Measurements from ENCODE around the gene HPS4.

Gene HPS4

DNA sequence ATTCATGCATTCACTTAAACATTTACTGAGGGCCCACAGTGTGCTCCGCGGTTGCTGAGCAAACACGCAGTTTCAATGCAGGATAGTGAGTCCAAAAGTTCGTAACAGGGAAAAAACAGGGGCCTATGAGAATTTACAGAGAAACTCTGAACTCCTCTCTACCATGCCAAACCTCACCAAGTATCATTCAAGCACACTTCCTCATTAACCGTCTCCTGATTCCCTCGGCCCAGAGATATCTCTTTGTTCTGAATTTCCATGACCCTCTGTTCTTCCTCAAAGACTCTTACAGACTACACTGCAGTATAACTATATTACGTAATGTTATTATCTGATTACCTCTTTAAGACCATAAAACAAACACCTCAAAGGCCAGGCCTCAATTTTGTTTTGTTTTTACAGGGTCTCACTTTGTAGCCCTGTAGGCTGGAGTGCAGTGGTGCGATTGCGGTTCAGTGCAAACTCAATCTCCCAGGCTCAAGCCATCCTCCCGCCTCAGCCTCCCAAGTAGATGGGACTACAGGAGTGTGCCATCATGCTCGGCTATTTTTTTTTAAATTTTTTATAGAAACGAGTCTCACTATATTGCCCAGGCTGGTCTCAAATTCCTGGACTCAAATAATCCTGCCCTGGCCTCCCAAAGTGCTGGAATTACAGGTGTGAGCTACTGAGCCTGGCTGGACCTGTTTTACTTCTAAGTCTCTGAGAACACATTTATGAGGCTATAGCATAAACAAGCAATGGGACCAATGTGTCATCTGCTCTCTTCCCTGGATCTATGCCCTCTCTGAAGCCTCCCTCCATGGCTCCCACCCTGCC lies 3.6 kb downstream of the HPS4 start:
- H2BK5ac ChIP-seq (ENCODE audit: low read length): no peak overlapping the region
- no peak for DNase-seq
- peak overlapping the region; percentile 6 for H3K9ac ChIP-seq (ENCODE audit: low read length)
- peaks cover 4% of the 10 kb centered on the region for H3K4me1 ChIP-seq (ENCODE audit: control insufficient read depth, low read depth, low read length)
- H3K18ac ChIP-seq (ENCODE audit: low read length): no peak overlapping the region
- H3K4ac ChIP-seq (ENCODE audit: low read depth, low read length): no peak overlapping the region
- no peak overlapping the region for H3K4me3 ChIP-seq (ENCODE audit: low read length)
- no CpG with 5 or more reads among the region's 12 CpGs for WGBS (ENCODE audit: extremely low coverage, insufficient coverage, low lambda C conversion rate)
- no peak overlapping the region for H3K56ac ChIP-seq (ENCODE audit: low read length)
- peaks cover 15% of the 10 kb centered on the region for H3K79me1 ChIP-seq (ENCODE audit: low read length)
- no peak overlapping the region for H4K5ac ChIP-seq (ENCODE audit: low read length)
- H3K36me3 ChIP-seq (ENCODE audit: control insufficient read depth, insufficient read depth, low read length): no peaks in the 10 kb centered on the region
- H2BK15ac ChIP-seq (replicated peaks; ENCODE audit: low read depth): no peak overlapping the region
- H3K4me2 ChIP-seq (ENCODE audit: low read length): no peak overlapping the region
- H3K23ac ChIP-seq (ENCODE audit: low read length): no peak overlapping the region
- H4K8ac ChIP-seq (ENCODE audit: low read depth, low read length): no peak overlapping the region
- no peak overlapping the region for H2AK5ac ChIP-seq (ENCODE audit: low read length)
- H3K27me3 ChIP-seq (ENCODE audit: insufficient read depth, low read length, poor library complexity): no peaks in the 10 kb centered on the region
- H3K27ac ChIP-seq (ENCODE audit: low read depth, low read length): no peak overlapping the region
- H3K79me2 ChIP-seq (ENCODE audit: control insufficient read depth, insufficient read depth, low read length): peaks cover 10% of the 10 kb centered on the region
- H2BK120ac ChIP-seq (ENCODE audit: low read depth, low read length): no peak overlapping the region

DNA sequence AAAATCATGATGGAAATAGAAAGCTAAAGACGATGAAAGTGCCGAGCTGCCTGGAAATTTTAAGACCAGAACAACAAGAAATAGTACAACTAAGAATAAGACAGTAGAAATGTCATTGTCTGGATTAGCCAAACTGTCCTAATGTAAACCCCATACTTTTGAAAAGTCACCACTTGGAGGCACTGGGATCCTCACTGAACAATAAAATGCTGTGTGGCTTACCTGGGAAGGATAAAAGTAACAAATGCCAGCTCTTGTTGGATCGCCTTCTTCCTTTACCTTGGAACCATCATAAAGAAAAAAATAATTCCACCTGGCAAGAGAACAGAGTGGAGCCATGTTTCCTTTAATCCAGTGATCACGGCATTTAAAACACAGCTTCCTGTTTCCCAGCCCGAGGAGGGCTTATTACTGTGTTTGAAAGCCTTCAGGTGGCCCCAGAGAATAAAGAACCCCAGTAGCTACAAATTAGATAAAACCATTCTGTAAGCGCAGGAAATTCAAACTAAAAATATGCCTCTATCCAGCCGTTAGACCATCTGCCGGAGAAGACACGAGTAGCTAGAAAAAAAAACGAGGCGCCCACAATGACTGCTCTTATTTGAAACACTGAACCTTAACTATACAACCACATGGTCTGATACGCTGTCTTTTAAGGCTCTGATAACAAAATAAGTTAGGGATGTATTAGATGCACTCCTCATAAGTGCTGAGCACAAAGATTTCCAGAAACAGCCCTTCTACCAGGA lies 4.4 kb downstream of the HPS4 start:
- H3K18ac ChIP-seq (ENCODE audit: low read length): no peak overlapping the region
- H3K4me3 ChIP-seq (ENCODE audit: low read length): no peak overlapping the region

DNA sequence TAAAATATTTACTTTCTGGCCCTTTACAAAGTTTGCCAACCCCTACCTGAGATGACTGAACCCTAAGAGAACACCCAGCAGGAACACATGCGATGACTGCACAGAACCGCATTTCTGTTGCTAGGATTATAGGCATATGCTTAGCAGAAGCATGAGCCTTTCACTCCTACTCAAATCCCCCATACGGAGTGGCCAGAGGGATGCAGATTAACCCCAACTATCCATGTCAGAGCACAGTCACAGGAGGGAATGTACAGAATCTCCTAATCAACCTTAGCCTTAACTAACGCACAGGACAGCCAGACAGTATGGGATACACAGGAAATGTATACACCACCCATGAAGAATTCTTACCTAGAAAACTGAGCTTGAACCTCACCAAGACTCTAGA lies 6.2 kb downstream of the HPS4 start:
- H2AK5ac ChIP-seq (ENCODE audit: low read length): no peak overlapping the region
- no peaks in the 10 kb centered on the region for H3K4me1 ChIP-seq (ENCODE audit: control insufficient read depth, low read depth, low read length)
- no peak overlapping the region for H3K18ac ChIP-seq (ENCODE audit: low read length)
- no peak overlapping the region for H3K56ac ChIP-seq (ENCODE audit: low read length)
- no peak overlapping the region for H3K4ac ChIP-seq (ENCODE audit: low read depth, low read length)
- no peak overlapping the region for H3K23ac ChIP-seq (ENCODE audit: low read length)
- no peak overlapping the region for H4K5ac ChIP-seq (ENCODE audit: low read length)
- H3K9ac ChIP-seq (ENCODE audit: low read length): no peak overlapping the region
- no peak overlapping the region for H3K27ac ChIP-seq (ENCODE audit: low read depth, low read length)
- no peak overlapping the region for H2BK5ac ChIP-seq (ENCODE audit: low read length)
- peaks cover 10% of the 10 kb centered on the region for H3K79me1 ChIP-seq (ENCODE audit: low read length)
- no peak overlapping the region for H2BK15ac ChIP-seq (replicated peaks; ENCODE audit: low read depth)
- no peaks in the 10 kb centered on the region for H3K36me3 ChIP-seq (ENCODE audit: control insufficient read depth, insufficient read depth, low read length)
- H4K8ac ChIP-seq (ENCODE audit: low read depth, low read length): no peak overlapping the region
- H3K79me2 ChIP-seq (ENCODE audit: control insufficient read depth, insufficient read depth, low read length): no peaks in the 10 kb centered on the region
- no peak overlapping the region for H3K4me3 ChIP-seq (ENCODE audit: low read length)
- H3K27me3 ChIP-seq (ENCODE audit: insufficient read depth, low read length, poor library complexity): no peaks in the 10 kb centered on the region
- DNase-seq: no peak
- H3K4me2 ChIP-seq (ENCODE audit: low read length): no peak overlapping the region
- no peak overlapping the region for H2BK120ac ChIP-seq (ENCODE audit: low read depth, low read length)
- WGBS (ENCODE audit: extremely low coverage, insufficient coverage, low lambda C conversion rate): no CpG with 5 or more reads among the region's 4 CpGs

More for the DNA sequence above, 4.4 kb downstream of the HPS4 start:
- H2AK5ac ChIP-seq (ENCODE audit: low read length): no peak overlapping the region
- no peak overlapping the region for H4K5ac ChIP-seq (ENCODE audit: low read length)
- no peak overlapping the region for H3K4me2 ChIP-seq (ENCODE audit: low read length)
- WGBS (ENCODE audit: extremely low coverage, insufficient coverage, low lambda C conversion rate): no CpG with 5 or more reads among the region's 12 CpGs
- H3K79me1 ChIP-seq (ENCODE audit: low read length): peaks cover 12% of the 10 kb centered on the region
- H2BK5ac ChIP-seq (ENCODE audit: low read length): no peak overlapping the region
- H2BK15ac ChIP-seq (replicated peaks; ENCODE audit: low read depth): no peak overlapping the region
- H3K9ac ChIP-seq (ENCODE audit: low read length): no peak overlapping the region
- no peak for DNase-seq
- H3K27me3 ChIP-seq (ENCODE audit: insufficient read depth, low read length, poor library complexity): no peaks in the 10 kb centered on the region
- H3K4me1 ChIP-seq (ENCODE audit: control insufficient read depth, low read depth, low read length): peaks cover under 1% of the 10 kb centered on the region
- no peak overlapping the region for H3K4ac ChIP-seq (ENCODE audit: low read depth, low read length)
- H3K56ac ChIP-seq (ENCODE audit: low read length): peak overlapping the region; percentile 27
- H3K27ac ChIP-seq (ENCODE audit: low read depth, low read length): no peak overlapping the region
- no peak overlapping the region for H3K23ac ChIP-seq (ENCODE audit: low read length)
- no peaks in the 10 kb centered on the region for H3K36me3 ChIP-seq (ENCODE audit: control insufficient read depth, insufficient read depth, low read length)
- H4K8ac ChIP-seq (ENCODE audit: low read depth, low read length): no peak overlapping the region
- peaks cover 3% of the 10 kb centered on the region for H3K79me2 ChIP-seq (ENCODE audit: control insufficient read depth, insufficient read depth, low read length)
- H2BK120ac ChIP-seq (ENCODE audit: low read depth, low read length): no peak overlapping the region

DNA sequence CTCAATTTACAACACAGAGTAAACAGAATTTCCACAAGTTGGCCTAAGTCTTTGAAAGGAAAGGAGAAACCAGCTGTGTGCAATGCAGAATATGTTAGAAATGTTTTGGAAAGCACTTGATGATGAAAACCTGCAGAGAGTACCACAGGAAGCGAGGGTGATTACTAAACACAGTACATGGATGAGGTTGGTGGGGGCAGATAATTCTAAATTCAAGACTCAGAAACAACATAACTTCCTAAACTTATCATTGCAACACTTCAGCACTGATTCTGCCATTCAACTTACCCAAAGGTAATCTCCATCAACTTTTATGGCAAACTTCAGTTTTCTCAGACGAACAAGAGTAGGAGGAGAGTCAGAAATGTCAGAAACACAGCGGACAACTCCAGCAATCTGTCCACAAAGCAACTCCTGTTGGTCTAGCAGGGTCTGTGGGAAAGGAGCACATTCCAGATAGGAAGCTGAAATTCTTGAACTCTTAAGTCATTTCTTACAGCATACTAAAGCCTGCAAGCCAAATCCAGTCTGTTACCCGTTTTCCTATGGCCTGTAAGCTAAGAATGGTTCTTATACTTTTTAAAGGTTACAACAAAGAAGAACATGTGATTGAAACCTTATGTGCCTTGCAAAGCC lies 6.8 kb downstream of the HPS4 start:
- Histone ChIP-seq H3K23ac (ENCODE audit: low read length) (no peak overlapping the region), H4K5ac (ENCODE audit: low read length) (no peak overlapping the region), H2BK5ac (ENCODE audit: low read length) (no peak overlapping the region), H3K36me3 (ENCODE audit: control insufficient read depth, insufficient read depth, low read length) (no peaks in the 10 kb centered on the region), H3K27me3 (ENCODE audit: insufficient read depth, low read length, poor library complexity) (no peaks in the 10 kb centered on the region), H2BK120ac (ENCODE audit: low read depth, low read length) (no peak overlapping the region), H4K8ac (ENCODE audit: low read depth, low read length) (no peak overlapping the region), H3K4me3 (ENCODE audit: low read length) (no peak overlapping the region), H3K4me2 (ENCODE audit: low read length) (no peak overlapping the region), H2AK5ac (ENCODE audit: low read length) (no peak overlapping the region), H3K4me1 (ENCODE audit: control insufficient read depth, low read depth, low read length) (no peaks in the 10 kb centered on the region), H3K27ac (ENCODE audit: low read depth, low read length) (no peak overlapping the region), H3K18ac (ENCODE audit: low read length) (no peak overlapping the region), H3K79me2 (ENCODE audit: control insufficient read depth, insufficient read depth, low read length) (no peaks in the 10 kb centered on the region), H3K56ac (ENCODE audit: low read length) (no peak overlapping the region), H3K4ac (ENCODE audit: low read depth, low read length) (no peak overlapping the region), H3K79me1 (ENCODE audit: low read length) (peaks cover 9% of the 10 kb centered on the region), H3K9ac (ENCODE audit: low read length) (no peak overlapping the region), H2BK15ac (replicated peaks; ENCODE audit: low read depth) (no peak overlapping the region)
- DNase-seq: peak; percentile 63
- no CpG with 5 or more reads among the region's 4 CpGs for WGBS (ENCODE audit: extremely low coverage, insufficient coverage, low lambda C conversion rate)

DNA sequence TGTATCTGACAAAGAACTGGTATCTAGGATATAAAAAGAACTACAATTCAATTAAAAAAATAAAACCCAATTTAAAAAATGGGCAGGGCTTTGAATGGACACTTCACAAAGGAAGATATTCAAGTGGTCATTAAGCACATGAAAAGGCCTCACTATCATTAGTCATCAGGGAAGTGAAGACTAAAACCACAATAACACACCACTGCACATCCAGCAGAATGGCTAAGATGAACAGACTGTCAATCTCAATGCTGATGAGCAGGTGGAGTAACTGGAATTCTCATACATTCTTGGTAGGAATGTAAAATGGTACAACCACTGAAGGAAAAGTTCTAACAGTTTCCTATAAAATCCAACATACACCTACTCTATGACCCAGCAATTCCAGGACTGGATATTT lies 8.9 kb downstream of the HPS4 start:
- Histone ChIP-seq H3K56ac (ENCODE audit: low read length) (no peak overlapping the region), H2BK15ac (replicated peaks; ENCODE audit: low read depth) (no peak overlapping the region), H4K5ac (ENCODE audit: low read length) (no peak overlapping the region), H3K4me2 (ENCODE audit: low read length) (no peak overlapping the region), H2BK120ac (ENCODE audit: low read depth, low read length) (no peak overlapping the region), H3K18ac (ENCODE audit: low read length) (no peak overlapping the region), H3K79me1 (ENCODE audit: low read length) (no peaks in the 10 kb centered on the region), H3K27me3 (ENCODE audit: insufficient read depth, low read length, poor library complexity) (no peaks in the 10 kb centered on the region), H3K4me3 (ENCODE audit: low read length) (no peak overlapping the region), H3K36me3 (ENCODE audit: control insufficient read depth, insufficient read depth, low read length) (peaks cover 7% of the 10 kb centered on the region), H3K9ac (ENCODE audit: low read length) (no peak overlapping the region), H4K8ac (ENCODE audit: low read depth, low read length) (no peak overlapping the region), H2AK5ac (ENCODE audit: low read length) (no peak overlapping the region), H3K23ac (ENCODE audit: low read length) (no peak overlapping the region), H2BK5ac (ENCODE audit: low read length) (no peak overlapping the region), H3K4ac (ENCODE audit: low read depth, low read length) (no peak overlapping the region), H3K79me2 (ENCODE audit: control insufficient read depth, insufficient read depth, low read length) (no peaks in the 10 kb centered on the region), H3K27ac (ENCODE audit: low read depth, low read length) (no peak overlapping the region), H3K4me1 (ENCODE audit: control insufficient read depth, low read depth, low read length) (no peaks in the 10 kb centered on the region)
- DNase-seq: no peak
